Measurements from ENCODE around the gene EHD4. TPM values are rescaled to one million over a fixed set of nuclear protein-coding genes. Genes with fewer than 3 reads are reported as not detected.

EHD4 gene
- total RNA-seq, 2 donors from 2014 or later = 18.4 to 22.6 TPM

DNA sequence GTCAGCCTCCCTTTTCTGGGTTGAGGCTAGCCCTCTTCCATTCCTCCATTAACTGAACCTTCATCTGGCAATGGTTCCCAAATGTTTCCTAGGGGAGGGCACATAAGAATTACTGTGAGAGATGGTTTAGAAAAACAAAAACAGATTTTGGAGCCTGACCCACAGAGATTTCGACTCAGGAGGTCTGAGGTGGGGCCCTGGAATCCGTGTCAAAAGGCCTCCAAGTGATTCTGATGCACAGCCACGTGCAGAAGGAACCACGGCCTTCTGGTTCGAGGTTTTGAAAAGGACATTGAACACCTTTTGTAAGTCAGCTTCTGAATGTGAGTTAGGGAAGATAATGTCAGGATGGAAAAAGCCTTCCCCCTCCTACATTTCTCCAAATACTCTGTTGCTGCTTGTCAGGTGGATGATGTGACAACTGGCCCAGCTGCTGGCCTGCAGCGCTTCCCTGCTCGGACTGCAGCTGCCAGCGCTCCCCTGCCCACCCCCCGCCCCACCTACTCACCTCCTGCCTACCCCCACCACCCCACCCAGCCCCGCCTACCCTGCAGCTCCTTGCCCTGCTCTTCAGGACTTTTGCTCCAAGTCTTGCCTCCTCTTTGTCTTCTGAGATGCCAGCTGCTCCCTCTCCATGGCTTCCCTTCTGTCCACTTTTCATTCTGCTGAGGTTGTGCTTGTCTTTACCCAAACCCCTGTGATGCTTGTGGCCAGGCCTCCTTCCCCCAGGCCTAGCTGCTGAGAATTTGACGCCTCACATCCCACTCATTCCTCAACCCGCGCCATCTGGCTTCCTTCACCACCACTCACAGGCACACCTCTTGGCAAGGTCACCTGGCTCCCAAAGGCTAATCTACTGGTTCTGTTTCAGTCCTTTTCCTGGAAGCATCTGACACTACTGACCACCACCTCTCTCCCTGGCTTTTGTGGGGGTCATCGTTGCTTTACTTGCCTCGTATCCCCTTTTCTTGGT is 6.6 kb downstream of the EHD4 start:
- Histone ChIP-seq H3K27me3 (replicated peaks; ENCODE audit: insufficient read depth) (no peaks in the 10 kb centered on the region), H3K9me3 (no peaks in the 10 kb centered on the region), H3K4me3 (no peak overlapping the region), H3K27ac (no peak overlapping the region), H3K4me1 (replicated peaks) (peaks cover 4% of the 10 kb centered on the region), H3K36me3 (no peaks in the 10 kb centered on the region)
- TF ChIP-seq, protein P1, sequence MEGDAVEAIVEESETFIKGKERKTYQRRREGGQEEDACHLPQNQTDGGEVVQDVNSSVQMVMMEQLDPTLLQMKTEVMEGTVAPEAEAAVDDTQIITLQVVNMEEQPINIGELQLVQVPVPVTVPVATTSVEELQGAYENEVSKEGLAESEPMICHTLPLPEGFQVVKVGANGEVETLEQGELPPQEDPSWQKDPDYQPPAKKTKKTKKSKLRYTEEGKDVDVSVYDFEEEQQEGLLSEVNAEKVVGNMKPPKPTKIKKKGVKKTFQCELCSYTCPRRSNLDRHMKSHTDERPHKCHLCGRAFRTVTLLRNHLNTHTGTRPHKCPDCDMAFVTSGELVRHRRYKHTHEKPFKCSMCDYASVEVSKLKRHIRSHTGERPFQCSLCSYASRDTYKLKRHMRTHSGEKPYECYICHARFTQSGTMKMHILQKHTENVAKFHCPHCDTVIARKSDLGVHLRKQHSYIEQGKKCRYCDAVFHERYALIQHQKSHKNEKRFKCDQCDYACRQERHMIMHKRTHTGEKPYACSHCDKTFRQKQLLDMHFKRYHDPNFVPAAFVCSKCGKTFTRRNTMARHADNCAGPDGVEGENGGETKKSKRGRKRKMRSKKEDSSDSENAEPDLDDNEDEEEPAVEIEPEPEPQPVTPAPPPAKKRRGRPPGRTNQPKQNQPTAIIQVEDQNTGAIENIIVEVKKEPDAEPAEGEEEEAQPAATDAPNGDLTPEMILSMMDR (IDR thresholded peaks at IDR 0.05) = no peak
- TF ChIP-seq POLR2AphosphoS5 (IDR thresholded peaks at IDR 0.05) = no peak
- no peak for TF ChIP-seq POLR2A (IDR thresholded peaks at IDR 0.05)
- intact Hi-C loops (cut with DNase I) = no loop called here
- 76% methylated on average over 15 of the region's 15 CpGs for WGBS
- DNase-seq (ENCODE audit: low spot score) = no peak

DNA sequence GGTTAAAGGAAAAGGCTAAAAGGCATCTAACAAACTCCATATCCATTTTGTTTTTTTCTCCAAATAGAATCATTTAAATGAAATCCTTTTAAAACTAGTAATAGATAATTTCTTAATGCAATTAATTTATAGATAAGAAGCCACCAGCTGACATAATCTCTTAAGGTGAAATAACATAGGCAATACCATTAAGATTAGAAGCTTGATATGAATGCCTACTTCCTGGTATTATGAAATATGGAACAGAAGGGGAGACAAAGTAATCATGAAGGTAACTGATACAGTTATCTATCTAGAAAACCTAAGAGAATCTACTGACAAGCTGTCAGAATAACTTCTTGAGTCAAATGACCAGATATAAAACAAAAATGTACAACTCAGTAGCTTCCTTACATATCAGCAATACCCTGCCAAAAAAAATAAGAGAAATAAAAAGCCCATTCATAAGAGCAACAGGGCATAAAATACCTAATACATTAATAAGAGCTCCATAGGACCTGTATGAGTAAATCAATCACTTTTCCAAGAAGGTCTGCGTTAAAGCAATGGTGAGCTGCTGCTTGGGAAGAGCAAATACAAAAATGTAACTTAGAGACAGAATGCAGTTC is 10.7 kb downstream of the EHD4 start:
- intact Hi-C loops (cut with DNase I) = no loop called here
- WGBS = 80% methylated on average over 1 of the region's 1 CpG
- TF ChIP-seq POLR2A (IDR thresholded peaks at IDR 0.05) (no peak), POLR2AphosphoS5 (IDR thresholded peaks at IDR 0.05) (no peak)
- TF ChIP-seq, protein P1 (IDR thresholded peaks at IDR 0.05) = no peak
- no peak overlapping the region for H3K4me3 ChIP-seq
- no peaks in the 10 kb centered on the region for H3K36me3 ChIP-seq
- peaks cover 4% of the 10 kb centered on the region for H3K4me1 ChIP-seq (replicated peaks)
- H3K27me3 ChIP-seq (replicated peaks; ENCODE audit: insufficient read depth) = no peaks in the 10 kb centered on the region
- no peaks in the 10 kb centered on the region for H3K9me3 ChIP-seq
- no peak for DNase-seq (ENCODE audit: low spot score)
- no peak overlapping the region for H3K27ac ChIP-seq

DNA sequence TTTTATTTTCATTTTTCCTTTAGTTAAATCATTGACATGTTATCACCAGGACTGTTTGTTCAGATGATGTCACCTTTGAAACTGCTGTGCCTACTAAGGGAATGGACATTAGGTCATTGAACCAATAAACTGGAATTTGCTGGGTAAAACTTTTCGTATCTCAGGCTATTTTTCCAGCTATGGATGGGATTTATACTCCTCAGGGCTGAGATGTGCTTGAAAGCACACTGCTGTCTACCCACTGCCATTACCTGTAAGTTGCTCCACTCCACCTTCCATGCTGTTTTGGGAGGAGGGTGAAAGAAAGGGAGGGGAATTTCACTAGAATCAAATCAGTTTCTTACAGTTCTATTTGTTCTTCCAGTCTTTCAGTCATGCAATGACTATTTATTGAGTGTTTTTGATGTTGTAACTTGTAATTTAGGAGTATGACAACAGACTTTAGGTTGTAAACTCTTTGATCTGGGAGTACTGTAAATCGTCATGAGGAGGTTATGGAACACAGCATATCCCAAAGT is 11.3 kb downstream of the EHD4 start:
- H3K36me3 ChIP-seq = no peaks in the 10 kb centered on the region
- H3K4me1 ChIP-seq (replicated peaks) = peaks cover 4% of the 10 kb centered on the region
- intact Hi-C loops (cut with DNase I) = no loop called here
- no peaks in the 10 kb centered on the region for H3K27me3 ChIP-seq (replicated peaks; ENCODE audit: insufficient read depth)
- H3K9me3 ChIP-seq = no peaks in the 10 kb centered on the region
- H3K4me3 ChIP-seq = no peak overlapping the region
- no peak for TF ChIP-seq POLR2AphosphoS5 (IDR thresholded peaks at IDR 0.05)
- TF ChIP-seq, protein P1 (IDR thresholded peaks at IDR 0.05) = no peak
- no peak for TF ChIP-seq POLR2A (IDR thresholded peaks at IDR 0.05)
- H3K27ac ChIP-seq = no peak overlapping the region
- DNase-seq (ENCODE audit: low spot score) = no peak
- 36% methylated on average over 2 of the region's 2 CpGs for WGBS

DNA sequence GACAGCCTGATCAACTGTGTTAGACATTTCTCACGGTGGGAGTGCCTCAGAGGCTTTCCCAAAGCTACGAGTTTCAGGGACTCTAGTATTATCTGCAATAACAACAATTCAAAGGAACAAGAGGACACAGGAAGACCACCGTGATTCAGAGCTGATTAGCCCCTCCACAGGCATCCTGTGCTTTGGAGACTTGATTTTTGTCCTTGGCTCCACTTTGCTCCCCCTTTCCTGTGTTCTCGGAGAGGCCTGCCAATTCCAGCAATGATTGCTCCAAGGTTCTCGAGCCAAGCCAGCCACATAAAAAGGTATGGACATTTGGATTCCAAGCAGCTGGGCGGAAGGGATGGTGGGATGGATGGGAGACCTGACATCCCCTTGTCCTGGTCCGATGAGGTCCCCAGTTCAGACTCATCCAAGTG is 14.3 kb downstream of the EHD4 start:
- no peak for DNase-seq (ENCODE audit: low spot score)
- Histone ChIP-seq H3K27me3 (replicated peaks; ENCODE audit: insufficient read depth) (no peaks in the 10 kb centered on the region), H3K36me3 (peaks cover 0 to 4% of the 10 kb centered on the region in 2 donors), H3K4me3 (no peak overlapping the region), H3K27ac (no peak overlapping the region), H3K9me3 (no peaks in the 10 kb centered on the region), H3K4me1 (replicated peaks) (peaks cover 4% of the 10 kb centered on the region)
- TF ChIP-seq POLR2AphosphoS5 (IDR thresholded peaks at IDR 0.05) (no peak), POLR2A (IDR thresholded peaks at IDR 0.05) (no peak)
- TF ChIP-seq, protein P1 (IDR thresholded peaks at IDR 0.05) = no peak
- WGBS = 72% methylated on average over 7 of the region's 7 CpGs
- intact Hi-C loops (cut with DNase I) = no loop called here
